ENCODE measurements around the gene SIK3. TPM values are rescaled to one million over a fixed set of nuclear protein-coding genes. Genes with fewer than 3 reads are reported as not detected.
A peak's percentile ranks its signal among the peaks of the same experiment; 100 is the strongest.

Gene SIK3
- total RNA-seq, 1 experiment from 2014 or later, result 14.5 TPM

- Histone ChIP-seq H3K4me2 (ENCODE audit: low read length) (no peak overlapping the region), H3K27ac (ENCODE audit: low read length) (peak overlapping the region; percentile 63), H3K9me3 (ENCODE audit: low read length) (no peaks in the 10 kb centered on the region), H3K9me2 (replicated peaks; ENCODE audit: low read length) (no peaks in the 10 kb centered on the region), H3K79me2 (ENCODE audit: low read length) (peaks cover 56% of the 10 kb centered on the region), H4K20me1 (ENCODE audit: low read length) (peaks cover 34% of the 10 kb centered on the region), H3K36me3 (ENCODE audit: low read depth, low read length) (0 out of 2 replicates have a peak, but pooled peaks cover 5% of the 10 kb centered on the region), H3K27me3 (ENCODE audit: low read length) (no peaks in the 10 kb centered on the region), H3K9ac (ENCODE audit: low read length) (0 out of 2 replicates have a peak overlapping the region, but pooled peaks have one; percentile 6), H2AFZ (ENCODE audit: low read length) (no peak overlapping the region), H3F3A (ENCODE audit: low read length, unreplicated experiment) (no peaks in the 10 kb centered on the region), H3K4me1 (ENCODE audit: insufficient read depth, low read length) (peaks cover 24% of the 10 kb centered on the region), H3K4me3 (ENCODE audit: low read length) (no peak overlapping the region)
- ChIA-PET CTCF (no interaction called here), POLR2A (ENCODE audit: unreplicated experiment) (interaction anchor here (0.8 kb wide), 1 partner anchor 33 kb away, joined by 4 read pairs; no protein-coding TSS in a partner anchor)
- intact Hi-C loops (cut with micrococcal nuclease), result loop anchor here (1.0 to 10.0 kb wide), 4 partner anchors 9 to 135 kb away; no protein-coding TSS in a partner anchor
- TF ChIP-seq EZH2phosphoT487 (IDR thresholded peaks at IDR 0.05; ENCODE audit: borderline replicate concordance, low read length) (no peak), CTCF (conservative IDR thresholded peaks at IDR 0.05; ENCODE audit: low read depth, low read length) (no peak), EZH2 (IDR thresholded peaks at IDR 0.05; ENCODE audit: low read length, unreplicated experiment) (no peak)
- BruUV-seq (replicated peaks), result no TSS peak
- DNase-seq (no peak), ATAC-seq (no peak)
Observed at GRCh38 chr11:117019871-117020270, 78.4 kb downstream of the SIK3 start.

GRCh38 chr11:117017456-117017855, 80.8 kb downstream of the SIK3 start:
- H3K9me2 ChIP-seq (replicated peaks; ENCODE audit: low read length), result no peaks in the 10 kb centered on the region
- no peak overlapping the region for H3K9ac ChIP-seq (ENCODE audit: low read length)
- peak overlapping the region; percentile 2; the same call in 1 of the 2 replicates for H3K4me2 ChIP-seq (ENCODE audit: low read length)
- intact Hi-C loops (cut with micrococcal nuclease), result loop anchor here (10.0 kb wide), 1 partner anchor 133 kb away; no protein-coding TSS in a partner anchor
- no peak for ATAC-seq
- H3K27me3 ChIP-seq (ENCODE audit: low read length), result no peaks in the 10 kb centered on the region
- no peak overlapping the region for H3K27ac ChIP-seq (ENCODE audit: low read length)
- H3K79me2 ChIP-seq (ENCODE audit: low read length), result peaks cover 42% of the 10 kb centered on the region
- DNase-seq, result peak; percentile 77
- peaks cover 26% of the 10 kb centered on the region for H4K20me1 ChIP-seq (ENCODE audit: low read length)
- peaks cover under 1% of the 10 kb centered on the region for H3F3A ChIP-seq (ENCODE audit: low read length, unreplicated experiment)
- no peak overlapping the region for H2AFZ ChIP-seq (ENCODE audit: low read length)
- CTCF ChIA-PET, result no interaction called here
- no peak for TF ChIP-seq EZH2 (IDR thresholded peaks at IDR 0.05; ENCODE audit: low read length, unreplicated experiment)
- TF ChIP-seq CTCF (conservative IDR thresholded peaks at IDR 0.05; ENCODE audit: low read depth, low read length), result no peak
- no TSS peak for BruUV-seq (replicated peaks)
- no peak overlapping the region for H3K4me3 ChIP-seq (ENCODE audit: low read length)
- POLR2A ChIA-PET (ENCODE audit: unreplicated experiment), result interaction anchor here (0.7 kb wide), 2 partner anchors 10 to 47 kb away, joined by 3 to 7 read pairs; no protein-coding TSS in a partner anchor
- peaks cover 24% of the 10 kb centered on the region for H3K4me1 ChIP-seq (ENCODE audit: insufficient read depth, low read length)
- no peaks in the 10 kb centered on the region for H3K9me3 ChIP-seq (ENCODE audit: low read length)
- H3K36me3 ChIP-seq (ENCODE audit: low read depth, low read length), result 0 out of 2 replicates have a peak, but pooled peaks cover 5% of the 10 kb centered on the region

GRCh38 chr11:117016747-117017146, 81.5 kb downstream of the SIK3 start:
- peaks cover 37% of the 10 kb centered on the region for H3K79me2 ChIP-seq (ENCODE audit: low read length)
- H3K9ac ChIP-seq (ENCODE audit: low read length), result no peak overlapping the region
- CTCF ChIA-PET, result no interaction called here

More at GRCh38 chr11:117016747-117017146, 81.5 kb downstream of the SIK3 start:
- 0 out of 2 replicates have a peak, but pooled peaks cover 5% of the 10 kb centered on the region for H3K36me3 ChIP-seq (ENCODE audit: low read depth, low read length)
- H3K9me2 ChIP-seq (replicated peaks; ENCODE audit: low read length), result no peaks in the 10 kb centered on the region
- intact Hi-C loops (cut with micrococcal nuclease), result loop anchor here (10.0 kb wide), 1 partner anchor 132 kb away; no protein-coding TSS in a partner anchor
- TF ChIP-seq CTCF (conservative IDR thresholded peaks at IDR 0.05; ENCODE audit: low read depth, low read length) (no peak), EZH2 (IDR thresholded peaks at IDR 0.05; ENCODE audit: low read length, unreplicated experiment) (no peak), EZH2phosphoT487 (IDR thresholded peaks at IDR 0.05; ENCODE audit: borderline replicate concordance, low read length) (no peak)
- H4K20me1 ChIP-seq (ENCODE audit: low read length), result peaks cover 26% of the 10 kb centered on the region
- H3K4me3 ChIP-seq (ENCODE audit: low read length), result no peak overlapping the region
- H3F3A ChIP-seq (ENCODE audit: low read length, unreplicated experiment), result peaks cover 8% of the 10 kb centered on the region
- DNase-seq (no peak), ATAC-seq (no peak)
- no peak overlapping the region for H2AFZ ChIP-seq (ENCODE audit: low read length)
- no peak overlapping the region for H3K4me2 ChIP-seq (ENCODE audit: low read length)
- H3K27ac ChIP-seq (ENCODE audit: low read length), result no peak overlapping the region
- no peaks in the 10 kb centered on the region for H3K9me3 ChIP-seq (ENCODE audit: low read length)
- POLR2A ChIA-PET (ENCODE audit: unreplicated experiment), result no interaction called here
- peaks cover 29% of the 10 kb centered on the region for H3K4me1 ChIP-seq (ENCODE audit: insufficient read depth, low read length)
- BruUV-seq (replicated peaks), result no TSS peak
- H3K27me3 ChIP-seq (ENCODE audit: low read length), result no peaks in the 10 kb centered on the region
